22Rv1 (cell line): ENCODE measurements around the gene TXNL4A.

Source experiments
- H3K27ac ChIP-seq: fragments of 450-650 bp; 2 replicates; pipeline ENCODE4 v1.5.1; 2017
- ZFX ChIP-seq: fragments of 450-650 bp; IDR thresholded peaks from 2 replicates; pipeline ENCODE4 v1.6.1; 2017; ENCODE audit warnings: antibody characterized with exemption, borderline replicate concordance
- TF ChIP-seq, protein P1 (sequence below): fragments of 450-650 bp; IDR thresholded peaks from 2 replicates; pipeline ENCODE4 v1.5.1; 2017; ENCODE audit warnings: mild to moderate bottlenecking

The TXNL4A gene

DNA sequence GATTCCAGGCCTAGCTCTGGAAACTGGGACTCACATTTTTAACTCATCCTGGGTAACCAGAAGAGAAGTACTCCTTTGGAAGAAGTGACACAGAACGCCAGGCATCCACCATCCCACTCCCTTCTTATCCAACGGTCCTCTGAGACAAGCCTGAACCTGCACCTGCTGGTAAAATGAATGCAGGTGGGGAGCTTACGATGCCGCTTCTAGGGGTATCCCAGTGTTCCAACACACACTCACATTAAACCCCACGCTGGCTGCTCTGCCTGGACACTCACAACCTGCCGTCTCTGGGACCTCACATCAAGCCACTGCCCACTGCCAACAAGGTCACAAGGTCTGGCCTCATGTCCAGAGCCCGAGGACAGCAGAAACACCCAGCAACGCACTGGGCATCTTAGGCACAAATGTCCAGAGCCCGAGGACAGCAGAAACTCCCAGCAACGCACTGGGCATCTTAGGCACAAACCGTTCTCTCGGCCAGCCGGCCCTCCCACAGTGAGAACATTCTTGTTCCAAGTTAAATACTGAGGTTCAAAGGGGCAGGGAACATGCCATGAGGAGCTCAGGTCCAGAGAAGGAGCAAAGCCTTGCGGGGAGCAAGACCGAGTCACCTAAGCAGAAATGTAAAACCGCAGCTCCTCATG is 46.8 kb downstream of the TXNL4A start:
- H3K27ac ChIP-seq = no peak overlapping the region
- TF ChIP-seq ZFX = no peak
- TF ChIP-seq, protein P1, sequence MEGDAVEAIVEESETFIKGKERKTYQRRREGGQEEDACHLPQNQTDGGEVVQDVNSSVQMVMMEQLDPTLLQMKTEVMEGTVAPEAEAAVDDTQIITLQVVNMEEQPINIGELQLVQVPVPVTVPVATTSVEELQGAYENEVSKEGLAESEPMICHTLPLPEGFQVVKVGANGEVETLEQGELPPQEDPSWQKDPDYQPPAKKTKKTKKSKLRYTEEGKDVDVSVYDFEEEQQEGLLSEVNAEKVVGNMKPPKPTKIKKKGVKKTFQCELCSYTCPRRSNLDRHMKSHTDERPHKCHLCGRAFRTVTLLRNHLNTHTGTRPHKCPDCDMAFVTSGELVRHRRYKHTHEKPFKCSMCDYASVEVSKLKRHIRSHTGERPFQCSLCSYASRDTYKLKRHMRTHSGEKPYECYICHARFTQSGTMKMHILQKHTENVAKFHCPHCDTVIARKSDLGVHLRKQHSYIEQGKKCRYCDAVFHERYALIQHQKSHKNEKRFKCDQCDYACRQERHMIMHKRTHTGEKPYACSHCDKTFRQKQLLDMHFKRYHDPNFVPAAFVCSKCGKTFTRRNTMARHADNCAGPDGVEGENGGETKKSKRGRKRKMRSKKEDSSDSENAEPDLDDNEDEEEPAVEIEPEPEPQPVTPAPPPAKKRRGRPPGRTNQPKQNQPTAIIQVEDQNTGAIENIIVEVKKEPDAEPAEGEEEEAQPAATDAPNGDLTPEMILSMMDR = no peak

- TF ChIP-seq, protein P1 = no peak
- TF ChIP-seq ZFX = no peak
- no peak overlapping the region for H3K27ac ChIP-seq
Measured at GRCh38 chr18:79940814-79941472, 47.4 kb downstream of the TXNL4A start.

- TF ChIP-seq, protein P1 = no peak
- H3K27ac ChIP-seq = no peak overlapping the region
Measured at GRCh38 chr18:79940126-79940813, 48.1 kb downstream of the TXNL4A start.

GRCh38 chr18:79939096-79939495 is 49.3 kb downstream of the TXNL4A start:
- H3K27ac ChIP-seq = no peak overlapping the region
- no peak for TF ChIP-seq ZFX
- TF ChIP-seq, protein P1 = no peak

DNA sequence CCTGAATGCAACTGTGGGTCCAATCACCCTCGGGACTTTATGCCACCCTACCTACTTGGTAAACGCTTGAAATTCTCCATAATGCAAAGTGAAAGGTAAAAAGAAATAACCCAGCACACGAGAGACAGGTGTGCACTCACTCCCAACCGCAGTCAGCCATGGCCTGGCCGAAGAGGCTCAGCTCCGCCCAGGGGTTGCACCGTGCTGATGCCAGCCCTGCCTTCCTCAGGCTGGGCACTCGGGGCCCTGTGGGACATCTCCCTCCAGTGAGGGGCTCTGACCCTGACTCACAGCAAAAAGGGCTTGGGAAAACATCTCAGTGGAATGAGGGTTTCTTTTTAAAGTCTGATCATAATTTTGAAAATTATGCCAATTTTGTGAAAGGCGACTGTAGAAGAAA is 50.2 kb downstream of the TXNL4A start:
- no peak for TF ChIP-seq ZFX
- TF ChIP-seq, protein P1 = no peak
- no peak overlapping the region for H3K27ac ChIP-seq

- no peak overlapping the region for H3K27ac ChIP-seq
- TF ChIP-seq, protein P1 = no peak
- no peak for TF ChIP-seq ZFX
Measured at GRCh38 chr18:79937103-79937860, 51.1 kb downstream of the TXNL4A start.

DNA sequence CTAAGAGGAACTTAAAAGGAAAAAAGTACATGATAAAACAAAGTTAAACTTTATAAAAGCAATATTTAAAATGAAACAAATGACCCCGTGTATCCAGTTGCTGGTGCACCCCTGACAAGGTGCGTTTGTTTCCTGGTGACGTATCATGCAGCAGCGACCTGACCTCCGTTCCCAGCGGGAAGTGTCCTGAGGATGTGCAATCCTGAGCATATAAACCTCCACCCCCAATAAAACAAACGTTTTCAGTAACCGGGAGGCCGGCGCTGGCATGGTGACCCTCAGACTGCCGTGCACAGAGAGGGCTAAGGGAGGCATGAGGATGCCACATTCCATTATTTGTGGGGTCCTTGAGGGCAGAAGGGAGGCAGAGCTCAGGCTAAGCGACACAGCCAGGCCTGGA is 51.7 kb downstream of the TXNL4A start:
- H3K27ac ChIP-seq = no peak overlapping the region
- TF ChIP-seq, protein P1 = no peak
- no peak for TF ChIP-seq ZFX
